Natural killer cell (primary cell): Measurements from ENCODE around the gene TMEM62. TPM values are rescaled to one million over a fixed set of nuclear protein-coding genes. Genes with fewer than 3 reads are reported as not detected.
"Not testable (repeated sequence)": the region's sequence is repeated elsewhere in the genome, so short reads cannot be mapped to it uniquely, and the experiment has no call there.

Experiments used
- ATAC-seq, 3 donors: fragments of 150-1000 bp in 2 of 3; fragments of 200-7000 bp in 1 of 3; cut with Tn5 transposase; 1 replicate in 1 of 3; 2 replicates in 2 of 3; pipeline ENCODE4 v1.10.0; 2021; ENCODE audit warnings: mild to moderate bottlenecking in 2 of 3, moderate library complexity in 2 of 3
- DNase-seq, 2 donors: peaks; one replicate each; pipeline versions ENCODE4 v3.0.0 to v3.0.0-alpha.2; 2013 to 2021; ENCODE audit warnings: mixed read lengths in 1 of 2
- H3K27ac ChIP-seq: one replicate; pipeline ENCODE4 v1.5.1; 2013; ENCODE audit warnings: mild to moderate bottlenecking, low read length
- H3K27me3 ChIP-seq: one replicate; pipeline ENCODE4 v1.6.1; 2013; ENCODE audit warnings: low read length; ENCODE audit not compliant: control insufficient read depth, insufficient read depth
- H3K36me3 ChIP-seq: one replicate; pipeline ENCODE4 v1.6.1; 2013; ENCODE audit warnings: low read length; ENCODE audit not compliant: control insufficient read depth, insufficient read depth
- H3K4me1 ChIP-seq: one replicate; pipeline ENCODE4 v1.6.1; 2013; ENCODE audit warnings: low read length; ENCODE audit not compliant: control insufficient read depth, insufficient read depth
- H3K4me3 ChIP-seq: one replicate; pipeline ENCODE4 v1.5.1; 2013; ENCODE audit warnings: low read length
- H3K9me3 ChIP-seq: one replicate; pipeline ENCODE4 v1.6.1; 2013; ENCODE audit warnings: low read length; ENCODE audit not compliant: control insufficient read depth, insufficient read depth
- H3K27ac Mint-ChIP-seq, 2 donors: one replicate each; pipeline ENCODE4 v1.8.0; 2022; ENCODE audit warnings: mild to moderate bottlenecking in 2 of 2, mixed read lengths in 2 of 2, moderate library complexity in 1 of 2
- H3K27me3 Mint-ChIP-seq, 2 donors: one replicate each; pipeline ENCODE4 v1.8.0; 2022; ENCODE audit warnings: low read depth in 2 of 2, mixed read lengths in 2 of 2
- H3K36me3 Mint-ChIP-seq: one replicate; pipeline ENCODE4 v1.8.0; 2022; ENCODE audit warnings: mixed read lengths
- H3K4me1 Mint-ChIP-seq, 2 donors: one replicate each; pipeline ENCODE4 v1.8.0; 2022; ENCODE audit warnings: mixed read lengths in 2 of 2
- H3K4me3 Mint-ChIP-seq: one replicate; pipeline ENCODE4 v1.8.0; 2022; ENCODE audit warnings: mild to moderate bottlenecking, moderate library complexity, mixed read lengths
- H3K9me3 Mint-ChIP-seq, 2 donors: one replicate each; pipeline ENCODE4 v1.8.0; 2022; ENCODE audit warnings: mixed read lengths in 2 of 2
- WGBS: methylation state at CpG from one replicate; pipeline ENCODE4 v1.1.7; 2013; ENCODE audit warnings: missing lambda C conversion rate; ENCODE audit not compliant: insufficient coverage; 5-methylcytosine and 5-hydroxymethylcytosine counted together
- intact Hi-C: fragments of 100-400 bp; cut with micrococcal nuclease; formaldehyde crosslinking; loops from one replicate; pipeline ENCODE4 v1.14.2; 2022
- total RNA-seq, 4 donors: library from RNA; stranded (reverse); fragments of 120-200 nt in 1 of 4; gene quantifications; one replicate each; pipeline versions ENCODE4 v1.2.3 to v1.2.4, GENCODE V29; 2013 to 2022
- TF ChIP-seq, protein P1 (sequence below): fragments of 200-600 bp; IDR thresholded peaks from one replicate; pipeline ENCODE4 v1.8.0; 2022; ENCODE audit warnings: antibody characterized with exemption

TMEM62 gene
- total RNA-seq, 3 donors from 2014 or later (not counting 1 experiment from before 2014, with no cell fraction given) = 39.4 to 43.8 (median 40.8) TPM

DNA sequence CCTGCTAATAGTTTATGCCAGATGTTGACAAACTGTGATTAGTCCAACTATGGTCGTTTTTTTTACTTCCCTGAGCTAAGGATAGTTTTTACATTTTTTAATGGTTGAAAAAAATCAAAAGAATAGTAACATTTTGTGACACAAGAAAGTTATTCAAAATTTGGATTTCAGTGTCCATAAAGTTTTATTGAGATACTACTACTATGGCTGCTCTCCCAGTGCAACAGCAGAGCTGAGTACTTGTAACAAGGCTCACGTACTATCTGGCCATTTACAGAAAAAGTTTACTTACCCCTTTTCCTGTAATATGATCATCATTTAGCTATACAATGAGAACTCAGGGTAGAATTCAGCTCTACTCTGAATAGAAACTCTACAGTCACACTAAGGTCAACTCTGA lies 11.5 kb upstream of the TMEM62 start:
- no peaks in the 10 kb centered on the region for H3K27me3 ChIP-seq
- Mint-ChIP-seq H3K4me3 (peak overlapping the region; percentile 92), H3K27me3 (peaks cover 0 to 4% of the 10 kb centered on the region in 2 donors), H3K36me3 (peaks cover 2% of the 10 kb centered on the region), H3K4me1 (peaks cover 17 to 21% of the 10 kb centered on the region in 2 donors), H3K9me3 (no peaks in the 10 kb centered on the region), H3K27ac (peak overlapping the region; percentile 91 to 95)
- ATAC-seq (no peak), DNase-seq (no peak)
- TF ChIP-seq, protein P1, sequence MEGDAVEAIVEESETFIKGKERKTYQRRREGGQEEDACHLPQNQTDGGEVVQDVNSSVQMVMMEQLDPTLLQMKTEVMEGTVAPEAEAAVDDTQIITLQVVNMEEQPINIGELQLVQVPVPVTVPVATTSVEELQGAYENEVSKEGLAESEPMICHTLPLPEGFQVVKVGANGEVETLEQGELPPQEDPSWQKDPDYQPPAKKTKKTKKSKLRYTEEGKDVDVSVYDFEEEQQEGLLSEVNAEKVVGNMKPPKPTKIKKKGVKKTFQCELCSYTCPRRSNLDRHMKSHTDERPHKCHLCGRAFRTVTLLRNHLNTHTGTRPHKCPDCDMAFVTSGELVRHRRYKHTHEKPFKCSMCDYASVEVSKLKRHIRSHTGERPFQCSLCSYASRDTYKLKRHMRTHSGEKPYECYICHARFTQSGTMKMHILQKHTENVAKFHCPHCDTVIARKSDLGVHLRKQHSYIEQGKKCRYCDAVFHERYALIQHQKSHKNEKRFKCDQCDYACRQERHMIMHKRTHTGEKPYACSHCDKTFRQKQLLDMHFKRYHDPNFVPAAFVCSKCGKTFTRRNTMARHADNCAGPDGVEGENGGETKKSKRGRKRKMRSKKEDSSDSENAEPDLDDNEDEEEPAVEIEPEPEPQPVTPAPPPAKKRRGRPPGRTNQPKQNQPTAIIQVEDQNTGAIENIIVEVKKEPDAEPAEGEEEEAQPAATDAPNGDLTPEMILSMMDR = no peak
- intact Hi-C loops = no loop called here
- H3K9me3 ChIP-seq = no peaks in the 10 kb centered on the region
- WGBS = 90% methylated on average over 2 of the region's 2 CpGs
- H3K4me1 ChIP-seq = peaks cover 10% of the 10 kb centered on the region
- H3K4me3 ChIP-seq = no peak overlapping the region
- H3K27ac ChIP-seq = no peak overlapping the region
- no peaks in the 10 kb centered on the region for H3K36me3 ChIP-seq

DNA sequence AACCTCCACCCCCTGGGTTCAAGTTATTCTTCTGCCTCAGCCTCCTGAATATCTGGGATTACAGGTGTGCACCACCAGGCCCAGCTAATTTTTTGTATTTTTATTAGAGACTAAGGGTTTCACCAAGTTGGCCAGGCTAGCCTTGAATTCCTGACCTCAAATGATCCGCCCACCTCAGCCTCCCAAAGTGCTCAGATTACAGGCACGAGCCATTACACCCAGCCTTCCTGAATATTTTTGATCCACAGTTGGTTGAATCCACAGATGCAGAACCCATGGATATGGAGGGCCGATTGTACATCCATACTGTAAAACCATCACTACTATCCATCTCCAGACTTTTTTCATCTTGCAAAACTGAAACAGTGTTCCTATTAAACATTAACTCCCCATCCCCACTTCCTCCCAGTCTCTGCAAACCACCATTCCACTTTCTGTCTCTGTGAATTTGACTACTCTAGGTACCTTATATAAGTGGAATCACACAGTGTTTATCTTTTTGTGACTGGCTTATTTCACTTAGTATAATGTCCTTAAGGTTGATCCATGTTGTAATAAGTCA lies 8.2 kb upstream of the TMEM62 start:
- 92% methylated on average over 3 of the region's 3 CpGs for WGBS
- Histone ChIP-seq H3K9me3 (peaks cover 4% of the 10 kb centered on the region), H3K27ac (no peak overlapping the region), H3K27me3 (no peaks in the 10 kb centered on the region), H3K4me1 (peaks cover 10% of the 10 kb centered on the region), H3K36me3 (no peaks in the 10 kb centered on the region), H3K4me3 (no peak overlapping the region)
- Mint-ChIP-seq H3K9me3 (peaks cover 0 to 2% of the 10 kb centered on the region in 2 donors), H3K36me3 (no peaks in the 10 kb centered on the region), H3K27me3 (peaks cover 0 to 8% of the 10 kb centered on the region in 2 donors), H3K4me1 (peaks cover 17 to 21% of the 10 kb centered on the region in 2 donors), H3K4me3 (peak overlapping the region; percentile 21), H3K27ac (peak overlapping the region in 1 of 2 donors; percentile 35)
- DNase-seq (no peak), ATAC-seq (no peak)
- TF ChIP-seq, protein P1 = no peak
- intact Hi-C loops = no loop called here

- DNase-seq (no peak), ATAC-seq (no peak)
- TF ChIP-seq, protein P1 = no peak
- Histone ChIP-seq H3K36me3 (no peaks in the 10 kb centered on the region), H3K4me1 (peaks cover 10% of the 10 kb centered on the region), H3K9me3 (peaks cover 4% of the 10 kb centered on the region), H3K27me3 (no peaks in the 10 kb centered on the region), H3K4me3 (no peak overlapping the region), H3K27ac (no peak overlapping the region)
- Mint-ChIP-seq H3K9me3 (peaks cover 0 to 2% of the 10 kb centered on the region in 2 donors), H3K27me3 (peaks cover 0 to 8% of the 10 kb centered on the region in 2 donors), H3K4me3 (no peak overlapping the region), H3K36me3 (no peaks in the 10 kb centered on the region), H3K4me1 (peaks cover 17 to 21% of the 10 kb centered on the region in 2 donors), H3K27ac (no peak overlapping the region)
- WGBS = 98% methylated on average over 6 of the region's 6 CpGs
- intact Hi-C loops = no loop called here
These were observed 7.0 kb upstream of the TMEM62 start for GRCh38 chr15:43126356-43126755.

- Mint-ChIP-seq H3K4me1 (peaks cover 9 to 13% of the 10 kb centered on the region in 2 donors), H3K9me3 (peaks cover 0 to 2% of the 10 kb centered on the region in 2 donors), H3K4me3 (no peak overlapping the region), H3K27me3 (peaks cover 0 to 8% of the 10 kb centered on the region in 2 donors), H3K36me3 (no peaks in the 10 kb centered on the region), H3K27ac (no peak overlapping the region)
- intact Hi-C loops = no loop called here
- H3K27ac ChIP-seq = no peak overlapping the region
- TF ChIP-seq, protein P1 = no peak
- no peaks in the 10 kb centered on the region for H3K36me3 ChIP-seq
- H3K27me3 ChIP-seq = no peaks in the 10 kb centered on the region
- H3K4me1 ChIP-seq = peaks cover 8% of the 10 kb centered on the region
- no peak overlapping the region for H3K4me3 ChIP-seq
- no peak for ATAC-seq
- WGBS = no CpG with 5 or more reads among the region's 2 CpGs
- no peak for DNase-seq
- H3K9me3 ChIP-seq = peaks cover 4% of the 10 kb centered on the region
These were observed 5.6 kb upstream of the TMEM62 start for GRCh38 chr15:43127752-43128151.

DNA sequence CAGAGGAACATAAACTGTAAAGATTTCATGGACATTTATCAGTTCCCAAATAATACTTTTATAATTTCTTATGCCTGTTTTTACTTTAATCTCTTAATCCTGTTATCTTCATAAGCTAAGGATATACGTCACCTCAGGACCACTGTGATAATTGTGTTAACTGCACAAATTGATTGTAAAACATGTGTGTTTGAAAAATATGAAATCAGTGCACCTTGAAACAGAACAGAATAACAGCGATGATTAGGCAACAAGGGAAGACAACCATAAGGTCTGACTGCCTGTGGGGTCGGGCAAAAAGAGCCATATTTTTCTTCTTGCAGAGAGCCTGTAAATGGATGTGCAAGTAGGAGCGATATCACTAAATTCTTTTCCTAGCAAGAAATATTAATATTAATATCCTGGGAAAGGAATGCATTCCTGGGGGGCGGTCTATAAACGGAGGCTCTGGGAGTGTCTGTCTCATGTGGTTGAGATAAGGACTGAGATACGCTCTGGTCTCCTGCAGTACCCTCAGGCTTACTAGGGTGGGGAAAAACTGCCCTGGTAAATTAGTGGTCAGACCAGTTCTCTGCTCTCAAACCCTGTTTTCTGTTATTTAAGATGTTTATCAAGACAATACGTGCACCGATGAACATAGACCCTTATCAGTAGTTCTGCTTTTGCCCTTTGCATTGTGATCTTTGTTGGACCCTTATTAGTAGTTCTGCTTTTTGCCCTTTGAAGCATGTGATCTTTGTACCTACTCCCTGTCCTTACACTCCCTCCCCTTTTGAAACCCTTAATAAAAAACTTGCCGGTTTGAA lies 5.0 kb upstream of the TMEM62 start:
- H3K9me3 Mint-ChIP-seq, H3K27me3 Mint-ChIP-seq, H3K9me3 ChIP-seq, H3K4me1 Mint-ChIP-seq, ATAC-seq, H3K27ac ChIP-seq, H3K36me3 ChIP-seq, H3K27me3 ChIP-seq, H3K27ac Mint-ChIP-seq, H3K4me3 Mint-ChIP-seq, intact Hi-C loops, H3K4me1 ChIP-seq, DNase-seq, H3K4me3 ChIP-seq, H3K36me3 Mint-ChIP-seq: not testable (repeated sequence)
- WGBS = 78% methylated on average over 9 of the region's 10 CpGs
